Chondrocyte (in vitro differentiated cells): ENCODE results near the gene LLGL2. TPM values are rescaled to one million over a fixed set of nuclear protein-coding genes. Genes with fewer than 3 reads are reported as not detected.

Source experiments
- DNase-seq: peaks from one replicate; pipeline ENCODE4 v3.0.0; 2021; ENCODE audit warnings: mixed read lengths, low spot score
- H3K27ac Mint-ChIP-seq: one replicate; pipeline ENCODE4 v1.8.0; 2021; ENCODE audit warnings: mild to moderate bottlenecking, moderate library complexity, mixed read lengths; ENCODE audit not compliant: unreplicated experiment
- H3K27me3 Mint-ChIP-seq: 2 replicates; pipeline ENCODE4 v1.8.0; 2021; ENCODE audit warnings: low read depth, mixed read lengths
- H3K36me3 Mint-ChIP-seq: 2 replicates; pipeline ENCODE4 v1.8.0; 2021; ENCODE audit warnings: low read depth, mixed read lengths
- H3K4me1 Mint-ChIP-seq: 2 replicates; pipeline ENCODE4 v1.8.0; 2021; ENCODE audit warnings: low read depth, mild to moderate bottlenecking, mixed read lengths
- H3K4me3 Mint-ChIP-seq: one replicate; pipeline ENCODE4 v1.8.0; 2021; ENCODE audit warnings: mild to moderate bottlenecking, moderate library complexity, mixed read lengths; ENCODE audit not compliant: unreplicated experiment
- H3K9me3 Mint-ChIP-seq: 2 replicates; pipeline ENCODE4 v1.8.0; 2021; ENCODE audit warnings: low read depth, mixed read lengths
- total RNA-seq: library from RNA; stranded (reverse); gene quantifications from 3 replicates; pipeline ENCODE4 v1.2.1, GENCODE V29; 2021
- TF ChIP-seq, protein P1 (sequence below): fragments of 200-600 bp; sonication (generic); IDR thresholded peaks from 2 replicates; pipeline ENCODE4 v1.5.0; 2021; ENCODE audit warnings: antibody characterized with exemption, mild to moderate bottlenecking, moderate library complexity

LLGL2 gene
- total RNA-seq, 1 donor from 2014 or later, result 1.8 TPM

DNA sequence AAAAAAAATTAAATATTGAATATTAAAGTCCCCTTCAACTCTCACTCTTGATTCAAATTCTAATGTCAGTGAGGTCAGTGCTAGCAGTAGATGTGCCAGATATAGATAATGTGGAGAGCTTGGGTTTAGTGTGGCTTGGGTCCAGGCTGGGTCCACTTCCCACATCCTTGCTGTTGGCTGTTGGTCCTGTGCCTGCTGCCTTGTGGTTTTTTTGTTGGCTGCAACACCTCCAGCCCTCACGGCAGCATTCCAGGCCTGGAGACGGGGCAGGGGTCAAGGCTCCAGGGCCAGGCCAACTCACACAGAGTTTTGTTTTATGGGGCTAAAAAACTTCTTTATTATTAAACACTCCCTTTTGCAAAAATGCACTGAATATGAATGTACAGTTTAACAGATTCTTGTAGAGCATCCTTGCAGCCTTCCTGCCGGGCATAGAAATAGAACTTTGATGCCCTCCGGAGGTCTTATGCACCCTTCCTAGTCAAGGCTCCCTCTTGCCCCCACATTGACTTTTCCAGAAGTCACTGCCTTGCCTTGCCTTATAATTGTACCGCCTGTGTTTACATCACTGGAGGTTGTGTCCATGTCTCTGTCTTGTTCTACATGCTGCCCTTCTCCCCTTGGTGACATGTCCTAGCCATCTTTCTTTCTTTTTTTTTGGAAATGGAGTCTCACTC is 36.6 kb downstream of the LLGL2 start:
- H3K27ac Mint-ChIP-seq, result no peak overlapping the region
- H3K4me1 Mint-ChIP-seq, result peaks cover 6% of the 10 kb centered on the region
- TF ChIP-seq, protein P1, sequence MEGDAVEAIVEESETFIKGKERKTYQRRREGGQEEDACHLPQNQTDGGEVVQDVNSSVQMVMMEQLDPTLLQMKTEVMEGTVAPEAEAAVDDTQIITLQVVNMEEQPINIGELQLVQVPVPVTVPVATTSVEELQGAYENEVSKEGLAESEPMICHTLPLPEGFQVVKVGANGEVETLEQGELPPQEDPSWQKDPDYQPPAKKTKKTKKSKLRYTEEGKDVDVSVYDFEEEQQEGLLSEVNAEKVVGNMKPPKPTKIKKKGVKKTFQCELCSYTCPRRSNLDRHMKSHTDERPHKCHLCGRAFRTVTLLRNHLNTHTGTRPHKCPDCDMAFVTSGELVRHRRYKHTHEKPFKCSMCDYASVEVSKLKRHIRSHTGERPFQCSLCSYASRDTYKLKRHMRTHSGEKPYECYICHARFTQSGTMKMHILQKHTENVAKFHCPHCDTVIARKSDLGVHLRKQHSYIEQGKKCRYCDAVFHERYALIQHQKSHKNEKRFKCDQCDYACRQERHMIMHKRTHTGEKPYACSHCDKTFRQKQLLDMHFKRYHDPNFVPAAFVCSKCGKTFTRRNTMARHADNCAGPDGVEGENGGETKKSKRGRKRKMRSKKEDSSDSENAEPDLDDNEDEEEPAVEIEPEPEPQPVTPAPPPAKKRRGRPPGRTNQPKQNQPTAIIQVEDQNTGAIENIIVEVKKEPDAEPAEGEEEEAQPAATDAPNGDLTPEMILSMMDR, result no peak
- H3K27me3 Mint-ChIP-seq, result peaks cover 7% of the 10 kb centered on the region
- no peaks in the 10 kb centered on the region for H3K9me3 Mint-ChIP-seq
- no peak overlapping the region for H3K4me3 Mint-ChIP-seq
- no peak for DNase-seq
- no peaks in the 10 kb centered on the region for H3K36me3 Mint-ChIP-seq

DNA sequence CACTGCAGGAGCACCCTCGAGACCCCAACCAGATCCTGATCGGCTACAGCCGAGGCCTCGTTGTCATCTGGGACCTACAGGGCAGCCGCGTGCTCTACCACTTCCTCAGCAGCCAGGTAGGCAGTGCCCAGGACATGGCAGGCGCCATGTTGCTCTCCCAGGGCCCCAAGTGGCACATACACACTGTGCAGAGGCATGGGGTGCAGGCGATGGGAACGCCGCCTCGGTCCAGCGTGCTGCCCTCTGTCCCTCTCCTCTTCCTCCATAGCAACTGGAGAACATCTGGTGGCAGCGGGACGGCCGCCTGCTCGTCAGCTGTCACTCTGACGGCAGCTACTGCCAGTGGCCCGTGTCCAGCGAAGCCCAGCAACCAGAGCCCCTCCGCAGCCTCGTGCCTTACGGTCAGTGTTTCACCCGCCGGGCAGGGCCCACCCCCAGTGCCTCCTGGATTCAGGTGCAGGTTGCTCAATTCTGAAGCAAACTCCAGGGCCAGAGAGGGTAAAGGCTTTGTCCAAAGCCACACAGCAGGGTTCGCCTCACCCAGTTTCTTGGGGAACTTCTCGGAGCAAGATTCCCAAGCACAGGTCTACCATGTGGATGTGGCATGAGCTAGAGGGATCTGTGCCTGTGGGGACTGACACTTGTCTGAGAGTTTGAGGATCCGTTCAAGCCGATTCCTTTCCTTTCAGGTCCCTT is 37.7 kb downstream of the LLGL2 start:
- Mint-ChIP-seq H3K36me3 (no peaks in the 10 kb centered on the region), H3K4me3 (no peak overlapping the region), H3K27me3 (peaks cover 7% of the 10 kb centered on the region), H3K9me3 (no peaks in the 10 kb centered on the region), H3K27ac (no peak overlapping the region), H3K4me1 (peaks cover 6% of the 10 kb centered on the region)
- no peak for DNase-seq
- TF ChIP-seq, protein P1, result no peak

DNA sequence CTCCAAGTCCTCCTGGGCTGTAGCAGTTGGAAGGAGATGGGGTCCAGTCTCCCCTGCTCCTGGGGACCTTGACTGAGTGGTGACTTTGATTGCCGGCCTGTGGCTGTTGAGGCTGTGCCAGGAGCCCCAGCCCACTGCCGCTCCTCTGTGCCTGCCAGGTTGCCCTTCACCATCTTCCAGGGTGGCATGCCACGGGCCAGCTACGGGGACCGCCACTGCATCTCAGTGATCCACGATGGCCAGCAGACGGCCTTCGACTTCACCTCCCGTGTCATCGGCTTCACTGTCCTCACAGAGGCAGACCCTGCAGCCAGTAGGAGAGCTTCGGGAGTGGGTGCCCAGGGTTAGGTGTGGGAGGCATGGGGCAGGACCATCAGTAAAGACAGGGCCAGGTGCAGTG is 38.7 kb downstream of the LLGL2 start:
- no peak overlapping the region for H3K27ac Mint-ChIP-seq
- DNase-seq, result no peak

DNA sequence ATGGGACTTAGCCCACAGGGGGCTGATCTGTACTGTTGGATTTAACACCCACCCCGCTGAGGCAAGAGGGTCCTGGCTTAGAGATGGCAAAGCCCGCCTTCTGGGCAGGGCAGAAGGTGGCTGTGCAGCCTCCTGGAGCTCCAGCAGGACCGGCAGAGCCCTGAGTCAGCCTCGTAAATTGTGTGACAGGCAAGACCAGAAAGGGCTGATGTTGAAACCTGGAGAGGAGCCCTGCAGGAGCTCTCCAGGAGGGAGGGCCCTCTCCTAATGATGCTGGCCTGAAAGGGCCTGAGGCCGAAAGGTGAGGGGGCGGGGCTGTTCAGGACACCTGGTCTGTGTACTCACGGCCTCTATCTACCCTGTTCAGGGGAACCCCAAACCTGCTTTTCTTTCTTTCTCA is 39.6 kb downstream of the LLGL2 start:
- no peak for DNase-seq
- no peaks in the 10 kb centered on the region for H3K36me3 Mint-ChIP-seq
- peaks cover 6% of the 10 kb centered on the region for H3K4me1 Mint-ChIP-seq
- no peak overlapping the region for H3K27ac Mint-ChIP-seq
- TF ChIP-seq, protein P1, result no peak
- no peak overlapping the region for H3K4me3 Mint-ChIP-seq
- peaks cover 7% of the 10 kb centered on the region for H3K27me3 Mint-ChIP-seq
- no peaks in the 10 kb centered on the region for H3K9me3 Mint-ChIP-seq

More for the DNA sequence above, 38.7 kb downstream of the LLGL2 start:
- Mint-ChIP-seq H3K4me3 (no peak overlapping the region), H3K36me3 (no peaks in the 10 kb centered on the region), H3K4me1 (peaks cover 6% of the 10 kb centered on the region), H3K27me3 (peaks cover 7% of the 10 kb centered on the region), H3K9me3 (no peaks in the 10 kb centered on the region)
- TF ChIP-seq, protein P1, result no peak

DNA sequence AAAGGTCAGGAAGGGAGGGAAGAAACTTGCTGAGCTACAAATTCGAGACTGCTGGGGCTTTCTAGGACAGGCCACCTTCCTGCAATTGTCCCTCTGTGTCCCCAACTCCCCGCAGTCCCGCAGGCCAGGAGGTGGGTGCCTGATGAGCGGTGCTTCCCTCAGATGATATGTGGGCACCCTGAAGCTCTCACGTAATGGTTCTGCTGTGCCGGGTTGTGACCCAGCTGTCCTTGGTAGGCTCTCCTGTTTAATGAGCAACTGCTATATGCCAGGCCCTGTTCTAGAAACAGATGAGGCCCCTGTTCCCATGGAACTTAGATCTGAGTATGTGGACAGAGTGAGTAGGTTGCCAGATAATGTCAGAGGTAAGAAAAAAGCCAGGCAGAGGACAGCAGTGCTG is 40.1 kb downstream of the LLGL2 start:
- H3K9me3 Mint-ChIP-seq, result no peaks in the 10 kb centered on the region
- TF ChIP-seq, protein P1, result no peak
- H3K27me3 Mint-ChIP-seq, result peaks cover 7% of the 10 kb centered on the region
- H3K27ac Mint-ChIP-seq, result no peak overlapping the region
- no peak overlapping the region for H3K4me3 Mint-ChIP-seq
- no peaks in the 10 kb centered on the region for H3K36me3 Mint-ChIP-seq
- DNase-seq, result no peak
- H3K4me1 Mint-ChIP-seq, result peaks cover 6% of the 10 kb centered on the region
